Rectal smooth muscle tissue (tissue), 1 donor: ENCODE results near the gene C4orf17.
"Not testable (repeated sequence)": the region's sequence is repeated elsewhere in the genome, so short reads cannot be mapped to it uniquely, and the experiment has no call there.

Experiments used
- H3K27ac ChIP-seq: one replicate; pipeline ENCODE4 v1.7.0; 2013; ENCODE audit warnings: low read depth, low read length, inconsistent platforms
- H3K27me3 ChIP-seq: one replicate; pipeline ENCODE4 v1.7.0; 2013; ENCODE audit warnings: low read length; ENCODE audit not compliant: control insufficient read depth, insufficient read depth
- H3K36me3 ChIP-seq: one replicate; pipeline ENCODE4 v1.7.0; 2013; ENCODE audit warnings: low read length; ENCODE audit not compliant: control insufficient read depth, insufficient read depth
- H3K4me1 ChIP-seq: one replicate; pipeline ENCODE4 v1.7.0; 2013; ENCODE audit warnings: low read length; ENCODE audit not compliant: control insufficient read depth, insufficient read depth
- H3K4me3 ChIP-seq: one replicate; pipeline ENCODE4 v1.7.0; 2013; ENCODE audit warnings: low read length
- H3K9ac ChIP-seq: one replicate; pipeline ENCODE4 v1.7.0; 2013; ENCODE audit warnings: low read length

Gene C4orf17

DNA sequence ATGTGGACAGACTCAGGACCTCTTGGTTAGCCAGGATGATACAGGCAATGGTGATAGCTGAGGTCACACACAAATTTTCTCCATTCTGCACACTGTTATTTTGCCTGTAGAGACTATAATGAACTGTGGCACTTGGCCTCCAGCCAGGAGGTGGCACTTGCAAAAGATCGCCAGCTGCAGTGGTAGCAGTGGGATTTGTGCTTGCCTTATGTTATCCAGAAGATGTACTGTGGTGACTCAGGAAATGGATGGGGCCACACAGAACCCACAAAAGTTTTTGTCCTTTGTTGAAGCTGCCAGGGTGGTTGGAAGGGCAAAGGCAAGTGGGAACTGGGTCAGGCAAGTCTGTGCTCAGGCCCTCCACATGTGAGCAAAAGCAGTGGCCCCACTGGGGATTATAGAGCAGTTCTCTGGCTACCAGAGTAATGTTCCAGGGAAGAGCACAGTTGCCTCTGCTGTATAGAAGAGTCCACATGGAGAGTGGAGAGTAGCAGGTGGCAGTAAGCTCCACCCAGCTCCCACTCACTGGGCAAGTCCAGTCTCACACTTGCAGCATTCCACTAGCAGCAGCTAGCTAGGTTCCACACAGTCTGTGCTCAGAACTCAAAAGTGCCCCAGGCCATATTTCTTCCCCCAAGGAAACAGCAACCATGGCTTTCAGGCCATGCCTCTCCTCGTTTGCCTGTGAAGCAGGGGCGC is 5.9 kb upstream of the C4orf17 start:
- Histone ChIP-seq H3K9ac (no peak overlapping the region), H3K4me1 (no peaks in the 10 kb centered on the region), H3K27ac (no peak overlapping the region), H3K4me3 (no peak overlapping the region), H3K36me3 (no peaks in the 10 kb centered on the region), H3K27me3 (no peaks in the 10 kb centered on the region)

DNA sequence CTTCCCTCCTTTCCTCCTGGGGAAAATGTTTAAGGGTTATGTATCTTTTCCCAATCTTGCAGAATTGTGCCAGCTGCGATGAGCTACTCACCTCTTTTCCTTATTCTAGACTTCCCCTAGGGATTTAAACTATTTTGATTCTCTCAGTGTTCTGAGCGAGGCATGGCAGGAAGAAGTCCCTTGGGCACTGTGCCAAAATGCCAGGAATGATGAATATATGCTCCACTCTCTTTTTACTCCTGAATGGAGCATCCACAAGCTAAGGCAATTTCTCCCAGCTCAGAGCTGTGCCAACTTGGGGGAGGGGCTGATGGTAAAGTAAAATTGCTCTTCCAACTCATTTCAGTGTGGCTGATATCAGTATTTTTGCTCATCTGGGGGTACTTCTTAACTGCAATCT is 4.0 kb upstream of the C4orf17 start:
- no peak overlapping the region for H3K27ac ChIP-seq

DNA sequence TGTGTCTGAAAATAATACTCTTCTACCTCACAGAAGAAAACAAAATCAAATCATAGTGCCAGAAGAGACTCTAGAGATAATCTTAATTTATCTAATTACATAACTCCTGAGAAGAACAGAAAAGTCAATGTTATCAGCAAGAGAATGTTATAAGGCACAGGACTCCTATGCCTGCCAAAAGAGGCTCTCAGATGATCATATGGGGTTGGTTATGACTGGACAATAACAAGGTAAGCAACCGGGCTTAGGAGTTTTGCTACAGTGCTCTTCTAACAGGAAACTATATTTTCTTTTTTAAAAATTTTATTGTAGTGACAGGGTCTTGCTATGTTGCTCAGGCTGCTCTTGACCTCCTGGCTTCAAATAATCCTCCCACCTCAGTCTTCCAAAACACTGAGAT is 3.5 kb upstream of the C4orf17 start:
- Histone ChIP-seq H3K9ac (no peak overlapping the region), H3K27me3 (no peaks in the 10 kb centered on the region), H3K36me3 (no peaks in the 10 kb centered on the region), H3K4me1 (no peaks in the 10 kb centered on the region), H3K27ac (no peak overlapping the region), H3K4me3 (no peak overlapping the region)

More for the DNA sequence above, 4.0 kb upstream of the C4orf17 start:
- H3K4me3 ChIP-seq, result no peak overlapping the region
- H3K4me1 ChIP-seq, result no peaks in the 10 kb centered on the region
- H3K9ac ChIP-seq, result no peak overlapping the region
- H3K27me3 ChIP-seq, result no peaks in the 10 kb centered on the region
- no peaks in the 10 kb centered on the region for H3K36me3 ChIP-seq

DNA sequence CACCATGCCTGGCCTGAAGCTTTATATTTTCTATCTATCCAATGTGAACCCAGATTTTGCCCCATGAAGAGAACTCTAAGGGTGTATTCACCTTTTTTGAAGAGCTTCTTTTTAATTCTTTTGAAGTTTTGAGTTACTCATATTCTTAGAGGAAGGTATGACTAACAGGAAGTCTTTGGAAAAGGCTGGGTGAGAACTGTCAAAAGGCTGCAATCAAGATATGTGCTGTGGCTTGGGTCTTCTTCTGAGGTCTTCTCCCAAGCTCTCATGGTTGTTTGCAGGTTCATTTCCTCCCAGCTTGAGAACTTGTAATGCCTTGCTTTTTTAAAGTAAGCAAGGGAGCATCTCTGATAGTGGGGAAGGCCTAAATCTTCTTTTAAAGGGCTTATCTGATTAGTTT is 3.1 kb upstream of the C4orf17 start:
- Histone ChIP-seq H3K9ac (no peak overlapping the region), H3K27ac (no peak overlapping the region), H3K36me3 (no peaks in the 10 kb centered on the region), H3K4me1 (no peaks in the 10 kb centered on the region), H3K4me3 (no peak overlapping the region), H3K27me3 (no peaks in the 10 kb centered on the region)

DNA sequence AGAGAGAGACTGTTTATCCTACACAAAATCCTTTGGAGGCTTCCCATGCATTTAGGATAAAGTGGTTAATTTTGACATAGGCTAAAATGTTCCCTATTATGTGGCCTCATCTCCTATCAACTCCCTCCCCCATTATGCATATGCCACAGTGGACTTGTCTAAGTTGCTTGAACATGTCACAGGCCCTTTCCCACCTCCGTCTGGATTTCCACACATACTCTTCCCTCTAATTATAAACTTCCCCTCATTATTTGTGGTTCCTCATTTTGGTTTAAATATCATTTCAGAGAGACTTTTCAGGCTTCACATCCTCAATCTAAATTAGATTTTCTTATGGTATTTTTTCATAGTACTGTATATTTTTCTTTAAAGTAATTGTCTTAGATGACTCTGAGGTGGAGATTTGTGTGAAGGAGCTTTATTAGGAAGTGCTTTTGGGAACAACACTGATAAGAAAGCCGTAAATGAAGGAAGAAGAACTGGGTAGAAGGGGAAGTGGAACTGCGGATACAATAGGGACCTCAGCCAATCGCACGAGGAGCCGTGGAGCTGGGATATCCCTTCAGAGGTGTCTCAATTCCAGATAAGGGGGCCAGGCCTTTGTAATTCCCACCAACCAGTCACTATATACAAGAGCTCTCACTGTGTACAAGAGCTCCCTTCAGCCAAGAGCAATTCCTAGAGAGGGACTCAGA is 7.9 kb downstream of the C4orf17 start:
- no peak overlapping the region for H3K27ac ChIP-seq
- no peak overlapping the region for H3K9ac ChIP-seq
- no peak overlapping the region for H3K4me3 ChIP-seq
- H3K27me3 ChIP-seq, result no peaks in the 10 kb centered on the region
- no peaks in the 10 kb centered on the region for H3K4me1 ChIP-seq
- H3K36me3 ChIP-seq, result no peaks in the 10 kb centered on the region

DNA sequence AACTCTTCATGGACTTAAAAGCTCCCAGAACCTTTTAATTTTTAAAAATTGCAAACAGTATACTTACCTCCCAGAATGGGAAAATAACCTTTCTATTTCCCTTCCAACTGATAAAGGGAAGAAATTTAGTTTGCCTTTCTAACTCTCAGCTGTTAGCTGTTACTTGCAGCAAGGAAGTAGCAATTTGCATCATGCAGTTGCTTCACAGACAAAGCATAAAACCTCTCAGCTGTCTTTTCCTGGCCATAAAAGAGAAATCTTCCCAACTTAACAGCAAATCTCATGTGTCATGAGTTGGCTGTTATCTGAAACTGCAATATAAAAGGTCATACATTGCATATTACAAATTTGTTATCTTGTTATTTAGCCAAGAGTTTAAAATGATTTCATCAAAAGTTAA is 18.4 kb downstream of the C4orf17 start:
- Histone ChIP-seq H3K27ac (no peak overlapping the region), H3K27me3 (no peaks in the 10 kb centered on the region), H3K36me3 (no peaks in the 10 kb centered on the region), H3K4me3 (no peak overlapping the region), H3K9ac (no peak overlapping the region), H3K4me1 (no peaks in the 10 kb centered on the region)

DNA sequence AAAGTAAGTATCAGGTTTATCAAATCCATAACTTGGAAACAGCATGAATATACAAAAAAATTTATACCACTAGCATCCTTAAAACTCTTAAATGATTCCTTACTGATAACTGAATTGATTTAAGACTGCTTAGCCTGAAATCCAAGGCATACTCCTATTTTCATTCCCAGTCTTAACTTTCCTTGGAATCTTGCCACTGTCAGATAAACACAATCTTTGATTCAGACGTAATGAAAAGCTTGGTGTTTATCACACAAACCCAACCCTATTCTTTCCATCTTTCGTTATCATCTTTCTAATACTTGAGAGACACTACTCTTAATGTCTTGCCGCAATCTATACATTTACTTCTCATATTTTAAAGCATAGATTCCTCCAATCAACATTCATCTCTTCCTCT is 19.1 kb downstream of the C4orf17 start:
- H3K4me3 ChIP-seq, result no peak overlapping the region

DNA sequence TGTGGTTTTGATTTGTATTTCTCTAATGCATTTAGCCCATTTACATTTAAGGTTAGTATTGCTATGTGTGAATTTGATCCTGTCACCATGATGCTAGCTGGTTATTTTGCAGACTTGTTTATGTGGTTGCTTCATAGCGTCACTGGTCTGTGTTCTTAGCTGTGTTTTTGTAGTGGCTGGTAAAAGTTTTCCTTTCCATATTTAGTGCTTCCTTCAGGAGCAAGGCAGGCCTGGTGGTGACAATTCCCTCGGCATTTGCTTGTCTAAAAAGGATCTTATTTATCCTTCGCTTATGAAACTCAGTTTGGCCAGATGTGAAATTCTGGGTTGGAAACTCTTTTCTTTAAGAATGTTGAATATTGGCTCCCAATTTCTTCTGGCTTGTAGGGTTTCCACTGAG is 23.9 kb downstream of the C4orf17 start:
- H3K27ac ChIP-seq, H3K27me3 ChIP-seq, H3K9ac ChIP-seq, H3K4me3 ChIP-seq, H3K4me1 ChIP-seq, H3K36me3 ChIP-seq: not testable (repeated sequence)

More for the DNA sequence above, 19.1 kb downstream of the C4orf17 start:
- H3K9ac ChIP-seq, result no peak overlapping the region
- H3K27me3 ChIP-seq, result no peaks in the 10 kb centered on the region
- no peak overlapping the region for H3K27ac ChIP-seq
- H3K4me1 ChIP-seq, result no peaks in the 10 kb centered on the region
- no peaks in the 10 kb centered on the region for H3K36me3 ChIP-seq

DNA sequence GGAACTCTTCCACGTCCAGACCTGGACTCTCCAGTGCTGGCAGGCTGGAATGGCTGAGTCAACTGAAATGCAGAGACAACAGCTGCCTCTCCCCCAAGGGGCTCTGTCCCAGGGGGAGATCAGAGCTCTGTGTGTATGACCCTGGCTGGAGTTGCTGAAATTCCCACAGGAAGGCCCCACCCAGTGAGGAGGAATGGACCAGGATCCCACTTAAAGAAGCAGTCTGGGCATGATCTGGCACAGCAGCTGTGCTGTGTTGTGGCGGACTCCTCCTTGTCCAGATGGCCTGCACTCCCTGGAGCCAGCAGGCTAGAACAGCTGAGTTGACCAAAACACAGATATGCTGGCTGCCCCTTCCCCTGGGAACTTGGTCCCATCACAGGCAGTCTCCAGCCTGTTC is 25.4 kb downstream of the C4orf17 start:
- Histone ChIP-seq H3K27me3 (no peaks in the 10 kb centered on the region), H3K9ac (no peak overlapping the region), H3K4me1 (no peaks in the 10 kb centered on the region), H3K27ac (no peak overlapping the region), H3K4me3 (no peak overlapping the region), H3K36me3 (no peaks in the 10 kb centered on the region)

DNA sequence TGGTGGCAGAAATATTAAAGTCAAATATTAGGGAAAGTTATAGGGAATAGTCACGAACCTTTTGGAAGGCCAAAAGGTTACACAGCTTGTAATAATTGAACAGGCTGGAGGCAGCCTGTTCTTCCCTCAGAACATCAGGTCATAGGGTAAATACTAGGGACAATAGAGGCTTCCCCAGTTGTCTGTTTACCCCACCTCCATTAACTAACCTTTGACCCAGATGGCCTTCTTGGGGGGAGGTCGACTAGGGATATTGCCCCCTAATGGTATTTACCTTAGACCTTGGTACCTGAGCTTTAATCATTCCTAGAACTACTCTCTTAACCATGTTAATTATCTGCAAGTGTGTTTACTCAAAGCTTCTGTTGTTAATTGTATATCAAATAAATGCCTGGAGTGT is 26.0 kb downstream of the C4orf17 start:
- Histone ChIP-seq H3K9ac (no peak overlapping the region), H3K27ac (no peak overlapping the region), H3K36me3 (no peaks in the 10 kb centered on the region), H3K4me3 (no peak overlapping the region), H3K4me1 (no peaks in the 10 kb centered on the region), H3K27me3 (no peaks in the 10 kb centered on the region)

DNA sequence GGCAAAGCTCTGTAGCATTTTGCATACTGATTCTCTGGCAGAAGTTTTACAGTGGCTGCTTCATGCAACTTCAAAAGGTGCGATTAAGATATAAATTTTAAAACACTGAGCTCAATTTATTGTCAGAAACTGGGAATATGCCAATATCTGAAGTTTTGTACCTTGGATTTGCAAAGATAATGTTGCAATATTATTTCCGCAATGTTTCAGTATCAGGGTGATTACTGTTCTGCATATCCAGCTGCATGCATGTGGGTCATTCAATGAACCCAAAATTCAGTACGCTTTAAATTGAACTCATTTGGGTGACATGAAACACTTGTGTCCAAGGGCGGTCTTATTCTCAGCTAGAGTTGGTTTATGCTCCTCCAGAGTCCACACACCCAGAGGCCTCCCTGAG is 26.9 kb downstream of the C4orf17 start:
- no peak overlapping the region for H3K9ac ChIP-seq
- H3K27me3 ChIP-seq, result no peaks in the 10 kb centered on the region
- no peaks in the 10 kb centered on the region for H3K4me1 ChIP-seq
- H3K4me3 ChIP-seq, result no peak overlapping the region
- H3K27ac ChIP-seq, result no peak overlapping the region
- no peaks in the 10 kb centered on the region for H3K36me3 ChIP-seq

DNA sequence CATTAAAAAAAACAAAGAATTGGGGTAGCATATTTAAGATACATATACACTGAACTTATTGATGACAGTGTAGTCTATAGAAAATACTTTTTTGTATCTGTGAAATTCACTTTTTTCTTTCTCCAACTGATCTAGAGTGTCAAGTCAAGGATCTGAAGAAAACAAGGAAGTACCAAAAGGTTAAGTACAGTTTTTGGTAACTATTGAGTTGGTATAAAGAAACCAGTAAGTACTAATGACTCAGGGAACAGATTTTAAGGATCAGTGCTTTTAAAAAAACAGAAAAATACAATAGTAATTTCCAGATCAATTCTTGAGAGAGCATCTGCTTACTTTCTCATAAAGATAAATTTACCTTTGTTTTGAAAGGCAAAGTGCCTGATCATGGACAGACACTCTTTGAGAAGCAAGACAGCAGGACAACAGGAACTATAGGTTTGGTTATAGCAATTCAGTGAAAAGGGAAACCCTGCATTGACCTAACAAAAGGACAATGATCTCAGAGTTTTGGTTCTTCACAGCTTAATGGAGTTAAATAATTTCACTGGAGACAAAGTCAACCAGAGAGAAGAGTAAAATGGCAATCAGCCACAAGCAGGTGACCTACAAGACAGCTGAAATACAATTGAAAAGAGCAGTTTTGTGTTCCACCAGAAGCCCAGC is 29.6 kb downstream of the C4orf17 start:
- H3K36me3 ChIP-seq, result no peaks in the 10 kb centered on the region
- no peaks in the 10 kb centered on the region for H3K27me3 ChIP-seq
- H3K9ac ChIP-seq, result no peak overlapping the region
- no peaks in the 10 kb centered on the region for H3K4me1 ChIP-seq
- H3K4me3 ChIP-seq, result no peak overlapping the region
- no peak overlapping the region for H3K27ac ChIP-seq

DNA sequence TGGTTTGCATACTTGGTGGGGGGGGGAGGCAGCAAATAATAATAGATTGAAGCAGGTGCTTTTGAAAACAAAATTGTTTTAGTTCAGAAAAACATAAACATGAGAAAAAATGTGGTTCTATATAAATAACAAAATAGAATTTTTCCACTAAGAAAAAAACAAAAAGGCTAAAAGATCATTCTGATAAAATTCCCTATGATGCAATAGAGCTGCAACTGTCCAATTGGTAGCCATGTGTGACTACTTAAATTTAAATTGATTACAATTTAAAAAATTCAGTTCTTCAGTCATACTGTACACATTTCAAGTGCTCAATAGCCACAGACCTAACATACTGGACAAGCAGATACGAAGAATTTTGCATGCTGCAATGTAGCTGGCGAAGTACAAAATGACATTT is 42.1 kb downstream of the C4orf17 start:
- Histone ChIP-seq H3K27me3 (no peaks in the 10 kb centered on the region), H3K36me3 (no peaks in the 10 kb centered on the region), H3K27ac (no peak overlapping the region), H3K4me1 (no peaks in the 10 kb centered on the region), H3K4me3 (no peak overlapping the region), H3K9ac (no peak overlapping the region)
